Jurkat, Clone E6-1 (cell line): ENCODE data around the gene GPX1. TPM values are rescaled to one million over a fixed set of nuclear protein-coding genes. Genes with fewer than 3 reads are reported as not detected.
"Not testable (repeated sequence)": the region's sequence is repeated elsewhere in the genome, so short reads cannot be mapped to it uniquely, and the experiment has no call there.

Experiments used
- DNase-seq: peaks from one replicate; pipeline ENCODE4 v3.0.0-alpha.2; 2011; ENCODE audit warnings: low read depth, low spot score
- H3K4me3 ChIP-seq: 2 replicates; pipeline ENCODE4 v1.5.1; 2011; ENCODE audit warnings: mild to moderate bottlenecking, low read length, control low read depth, moderate library complexity
- polyA plus RNA-seq: library from polyadenylated mRNA; unstranded; fragments of >200 nt; gene quantifications from one replicate; pipeline ENCODE4 v1.2.1, GENCODE V29; 2012; ENCODE audit warnings: missing spikeins; ENCODE audit not compliant: insufficient read length, insufficient read depth

The GPX1 gene
- 208 TPM for polyA plus RNA-seq

DNA sequence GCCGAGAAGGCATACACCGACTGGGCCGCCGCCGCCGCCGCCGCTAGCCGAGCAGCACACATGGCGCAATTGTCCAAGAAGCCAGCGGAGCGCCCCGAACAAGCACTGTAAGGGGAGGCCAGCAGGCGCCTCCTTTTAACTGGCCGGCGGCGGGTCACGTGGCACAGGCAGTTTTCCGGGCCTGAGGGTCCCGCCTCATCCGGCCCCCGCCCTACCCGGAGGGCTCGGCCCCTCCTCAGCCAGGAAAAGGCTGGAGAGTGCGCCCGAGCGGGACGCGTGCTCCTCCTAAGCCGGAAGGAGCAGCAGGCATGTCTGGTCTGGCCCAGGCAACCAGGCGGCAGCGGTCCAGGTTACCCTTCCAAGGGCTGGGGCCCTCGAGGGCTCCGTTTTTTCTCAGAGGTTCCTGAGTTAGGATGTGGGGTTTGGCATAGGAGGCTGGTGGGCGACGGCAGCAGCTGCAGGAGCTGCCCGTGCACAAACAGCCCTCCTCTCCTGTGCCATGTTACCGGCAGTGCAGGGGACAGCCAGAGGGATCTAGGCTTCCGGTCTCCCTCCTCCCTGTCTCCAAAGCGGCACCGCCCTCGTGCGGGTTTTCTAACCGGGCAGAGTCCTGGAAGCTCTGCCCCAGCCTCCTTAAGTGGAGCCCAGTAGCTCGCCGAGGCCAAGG, at the start of gene GPX1:
Gene GPX1, minus strand, starts transcription at position 137 of the 667 bp plus-strand sequence. Its CDS starts 75 bp downstream, at position 62.
- peak within 1 kb of the TSS; percentile 85 for H3K4me3 ChIP-seq
- peak; percentile 88 for DNase-seq

DNA sequence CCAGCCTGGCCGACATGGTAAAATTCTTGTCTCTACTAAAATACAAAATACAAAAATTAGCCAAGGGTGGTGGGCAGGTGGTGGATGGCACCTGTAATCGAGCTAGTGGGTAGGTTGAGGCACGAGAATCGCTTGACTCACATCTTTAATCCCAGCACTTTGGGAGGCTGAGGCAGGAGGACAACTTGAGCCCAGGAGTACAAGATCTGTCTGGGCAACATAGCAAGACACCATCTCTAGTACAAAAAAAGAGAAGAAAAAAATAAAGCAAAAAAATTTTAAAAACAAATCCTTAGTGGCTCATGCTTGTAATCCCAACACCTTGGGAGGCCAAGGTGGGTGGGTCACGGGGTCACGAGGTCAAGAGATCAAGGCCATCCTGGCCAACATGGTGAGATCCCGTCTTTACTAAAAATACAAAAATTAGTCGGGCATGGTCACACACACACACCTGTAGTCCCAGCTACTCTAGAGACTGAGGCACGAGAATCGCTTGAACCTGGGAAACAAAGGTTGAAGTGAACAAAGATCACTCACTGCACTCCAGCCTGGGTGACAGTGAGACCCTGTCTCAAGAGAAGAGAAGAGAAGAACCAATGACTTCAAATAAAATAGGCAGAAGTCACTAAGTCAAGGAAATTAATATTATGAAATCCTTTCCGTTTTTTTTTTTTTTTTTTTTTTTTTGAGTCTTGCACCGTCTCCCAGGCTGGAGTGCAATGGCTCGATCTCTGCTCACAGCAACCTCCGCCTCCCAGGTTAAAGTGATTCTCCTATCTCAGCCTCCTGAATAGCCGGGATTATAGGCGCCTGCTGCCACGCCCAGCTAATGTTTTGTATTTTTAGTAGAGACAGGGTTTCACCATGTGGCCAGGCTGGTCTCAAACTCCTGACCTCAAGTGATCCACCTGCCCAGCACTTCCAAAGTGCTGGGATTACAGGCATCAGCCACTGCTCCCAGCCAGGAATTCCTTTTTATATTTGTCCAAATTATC, 48.7 kb upstream of the GPX1 start:
- DNase-seq = no peak
- H3K4me3 ChIP-seq = no peak overlapping the region

DNA sequence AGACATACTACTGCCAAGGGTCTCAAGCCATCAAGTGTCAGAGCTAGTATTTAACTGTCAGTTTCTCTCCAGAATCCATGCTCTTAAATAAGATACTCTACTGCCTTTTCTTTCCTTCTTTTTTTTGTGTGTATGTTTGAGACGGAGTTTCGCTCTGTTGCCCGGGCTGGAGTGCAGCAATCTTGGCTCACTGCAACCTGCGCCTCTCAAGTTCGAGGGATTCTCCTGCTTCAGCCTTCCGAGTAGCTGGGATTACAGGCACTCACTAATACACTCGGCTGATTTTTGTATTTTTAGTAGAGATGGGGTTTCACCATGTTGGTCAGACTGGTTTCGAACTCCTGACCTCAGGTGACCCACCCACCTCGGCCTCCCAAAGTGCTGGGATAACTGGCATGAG, 47.4 kb upstream of the GPX1 start:
- DNase-seq, H3K4me3 ChIP-seq: not testable (repeated sequence)

DNA sequence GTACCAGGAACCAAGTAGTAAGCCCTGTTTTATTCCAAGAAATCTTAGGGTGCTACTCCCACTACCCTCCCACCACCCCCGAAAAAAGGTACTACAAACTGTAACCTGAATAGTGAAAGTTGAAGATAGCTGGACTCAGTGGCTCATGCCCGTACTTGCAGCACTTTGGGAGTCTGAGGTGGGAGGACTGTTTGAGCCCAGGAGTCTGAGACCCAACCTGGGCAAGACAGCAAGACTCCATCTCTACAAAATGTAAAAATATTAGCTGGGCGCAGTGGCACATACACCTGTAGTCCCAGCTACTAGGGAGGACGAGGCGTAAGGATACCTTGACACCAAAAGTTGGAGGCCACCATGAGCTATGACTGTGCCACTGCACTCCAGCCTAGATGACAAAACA, 45.7 kb upstream of the GPX1 start:
- DNase-seq = no peak
- no peak overlapping the region for H3K4me3 ChIP-seq

DNA sequence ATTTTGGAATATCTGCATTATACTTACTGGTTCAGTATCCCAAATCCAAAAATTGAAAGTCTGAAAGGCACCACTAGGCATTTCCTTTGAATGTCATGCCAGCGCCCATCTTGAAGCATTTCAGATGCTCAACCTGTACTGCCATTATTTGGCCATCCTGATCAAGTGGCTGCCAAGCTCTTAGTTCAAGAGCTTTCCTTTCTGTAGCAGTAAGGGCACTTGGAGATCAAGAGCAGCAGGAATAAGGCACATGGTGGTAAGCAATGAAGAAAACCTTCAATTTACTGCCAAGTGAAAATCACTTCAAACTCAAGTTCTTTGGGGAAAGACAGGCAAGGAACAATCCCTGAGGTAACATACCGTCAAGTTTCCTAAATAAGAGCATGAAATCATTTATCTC, 43.6 kb upstream of the GPX1 start:
- DNase-seq = no peak
- H3K4me3 ChIP-seq = no peak overlapping the region

DNA sequence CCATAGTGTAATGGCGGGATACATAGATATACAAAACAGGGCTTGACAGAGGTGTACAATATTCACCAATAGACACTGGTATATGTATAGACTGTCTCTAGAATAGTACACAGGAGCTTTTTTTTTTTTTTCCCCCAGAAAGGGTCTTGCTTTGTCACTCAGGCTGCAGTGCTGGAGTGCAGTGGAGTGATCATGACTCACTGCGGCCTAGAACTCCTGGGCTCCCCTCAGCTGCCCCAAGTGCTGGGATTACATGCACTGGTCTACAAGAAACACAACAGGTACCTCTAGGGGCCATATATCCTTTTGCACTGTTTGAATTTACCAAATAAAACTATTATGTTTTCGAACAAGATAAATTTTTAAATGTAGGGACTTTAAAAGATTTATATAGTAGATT, 41.3 kb upstream of the GPX1 start:
- DNase-seq = no peak

DNA sequence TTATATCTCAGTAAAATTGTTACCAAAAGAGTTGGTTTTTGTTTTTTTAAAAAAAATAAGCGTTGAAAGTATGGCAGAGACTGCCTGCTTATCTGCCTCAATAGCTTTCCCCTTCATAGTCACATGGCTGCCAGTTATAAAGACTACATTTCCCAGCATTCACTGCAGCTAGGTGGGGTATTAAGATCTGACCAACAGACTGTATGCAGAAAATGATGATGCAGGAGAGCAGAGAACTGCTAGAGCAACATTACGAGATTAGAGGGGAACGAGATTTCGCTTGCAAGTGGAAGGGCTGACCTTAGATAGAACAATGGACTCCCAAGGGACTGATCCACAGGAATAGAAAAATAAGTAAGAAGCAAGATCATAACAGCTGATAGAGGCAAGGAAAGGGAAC, 39.3 kb upstream of the GPX1 start:
- DNase-seq = no peak
- no peak overlapping the region for H3K4me3 ChIP-seq

More for the DNA sequence above, 41.3 kb upstream of the GPX1 start:
- no peak overlapping the region for H3K4me3 ChIP-seq

DNA sequence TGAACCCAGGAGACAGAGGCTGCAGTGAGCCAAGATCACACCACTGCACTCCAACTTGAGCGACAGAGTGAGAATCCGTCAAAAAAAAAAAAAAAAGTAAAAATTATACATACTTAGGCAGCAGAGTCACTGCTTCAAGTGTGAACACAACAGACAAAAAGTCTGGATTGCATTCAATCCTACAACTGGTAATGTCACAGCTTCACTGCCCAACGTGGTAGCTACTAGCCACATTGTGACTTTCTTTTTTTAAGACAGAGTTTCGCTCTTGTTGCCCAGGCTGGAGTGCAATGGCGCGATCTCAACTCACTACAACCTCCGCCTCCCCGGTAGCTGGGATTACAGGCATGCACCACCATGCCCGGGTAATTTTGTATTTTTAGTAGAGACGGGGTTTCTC, 33.2 kb upstream of the GPX1 start:
- DNase-seq, H3K4me3 ChIP-seq: not testable (repeated sequence)

DNA sequence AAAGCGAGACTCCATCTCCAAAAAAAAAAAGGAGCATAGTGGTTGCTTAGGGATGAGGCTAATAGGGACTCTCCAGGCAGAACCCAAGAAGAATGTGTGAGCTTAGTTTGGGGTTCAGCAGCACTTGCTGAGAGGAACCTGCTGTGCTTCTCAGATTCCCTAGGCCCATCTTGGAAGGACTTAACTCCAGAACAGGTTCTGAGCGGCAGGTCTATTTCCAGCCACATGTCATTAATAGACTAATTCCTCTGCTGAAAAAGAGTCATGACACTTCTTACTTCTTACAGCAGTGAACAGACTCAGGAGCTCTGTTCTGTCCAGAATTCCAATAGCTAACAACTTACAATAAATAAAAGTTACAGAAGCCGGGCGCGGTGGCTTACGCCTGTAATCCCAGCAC, 31.1 kb upstream of the GPX1 start:
- DNase-seq = no peak

DNA sequence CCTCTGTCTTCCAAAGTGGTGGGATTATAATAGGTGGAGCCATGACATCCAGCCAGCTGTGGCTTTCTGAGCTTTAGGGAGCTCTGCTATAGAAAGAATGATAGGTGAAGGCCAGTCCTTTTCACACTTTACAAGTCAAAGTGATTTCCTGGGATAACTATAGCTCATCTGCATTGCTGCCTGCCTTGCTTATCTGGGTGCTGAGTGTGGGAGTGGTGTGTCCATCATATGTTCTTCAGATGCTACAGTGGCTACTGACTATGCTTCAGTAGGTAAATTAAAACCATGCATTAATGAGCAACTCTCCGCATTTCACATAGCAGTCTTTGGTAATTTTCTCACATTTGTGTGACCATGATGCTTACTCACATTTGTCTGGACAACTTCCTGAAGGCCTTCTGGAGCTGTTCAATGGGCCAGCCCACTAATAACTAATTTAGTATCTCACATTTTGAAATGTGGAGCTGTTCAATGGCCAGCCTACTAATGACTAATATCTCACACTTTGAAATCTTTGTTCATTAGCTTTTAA, 30.2 kb upstream of the GPX1 start:
- DNase-seq = no peak
- no peak overlapping the region for H3K4me3 ChIP-seq

More for the DNA sequence above, 31.1 kb upstream of the GPX1 start:
- no peak overlapping the region for H3K4me3 ChIP-seq

DNA sequence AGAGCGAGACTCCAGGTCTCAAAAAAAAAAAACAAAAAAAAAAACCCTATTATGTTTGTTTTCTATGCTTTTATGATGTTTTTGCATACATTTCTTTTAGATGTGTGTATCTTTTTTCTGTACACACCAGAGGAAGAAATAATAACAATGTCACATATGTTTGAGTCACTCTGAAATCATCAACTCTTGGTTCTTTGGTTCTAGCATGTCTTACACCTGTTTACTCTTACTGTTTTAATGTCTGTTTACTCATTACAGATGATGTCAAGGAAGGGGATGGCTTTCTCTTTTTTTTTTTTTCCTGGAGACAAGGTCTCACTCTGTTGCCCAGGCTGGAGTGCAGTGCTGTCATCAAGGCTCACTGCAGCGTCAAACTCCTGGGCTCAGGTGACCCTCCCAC, 29.6 kb upstream of the GPX1 start:
- DNase-seq = no peak
- no peak overlapping the region for H3K4me3 ChIP-seq

DNA sequence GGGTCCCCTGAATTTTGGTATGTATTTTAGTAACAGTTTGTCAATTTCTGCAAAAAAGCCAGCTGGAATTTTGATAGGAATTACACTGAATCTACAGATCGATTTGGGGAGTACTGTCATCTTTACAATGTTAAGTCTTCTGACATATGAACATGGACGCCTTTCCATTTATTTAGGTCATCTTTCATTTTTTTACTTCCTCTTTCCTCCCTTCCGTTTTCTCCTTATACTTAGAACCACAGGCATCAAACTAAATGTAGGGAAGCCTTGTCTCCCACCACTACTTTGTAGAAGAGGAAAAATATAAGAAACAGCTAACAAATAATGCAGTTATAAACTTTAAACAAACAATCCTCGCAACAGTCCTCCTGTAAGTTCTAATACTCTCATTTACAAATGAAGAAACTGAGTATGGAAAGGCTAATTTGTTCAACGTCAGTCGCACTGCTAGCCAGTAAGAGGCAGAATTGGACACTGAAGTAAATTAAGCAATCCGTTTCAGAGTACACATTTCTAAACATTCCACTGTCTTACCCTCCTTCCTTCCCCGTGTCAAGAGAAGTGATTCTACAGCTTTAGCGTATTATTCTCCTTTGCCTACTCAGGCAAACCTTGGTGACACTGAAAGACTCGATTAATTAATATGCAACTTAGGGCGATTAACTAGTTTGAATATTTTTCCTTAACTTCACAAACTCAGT, 28.1 kb upstream of the GPX1 start:
- no peak overlapping the region for H3K4me3 ChIP-seq
- no peak for DNase-seq

DNA sequence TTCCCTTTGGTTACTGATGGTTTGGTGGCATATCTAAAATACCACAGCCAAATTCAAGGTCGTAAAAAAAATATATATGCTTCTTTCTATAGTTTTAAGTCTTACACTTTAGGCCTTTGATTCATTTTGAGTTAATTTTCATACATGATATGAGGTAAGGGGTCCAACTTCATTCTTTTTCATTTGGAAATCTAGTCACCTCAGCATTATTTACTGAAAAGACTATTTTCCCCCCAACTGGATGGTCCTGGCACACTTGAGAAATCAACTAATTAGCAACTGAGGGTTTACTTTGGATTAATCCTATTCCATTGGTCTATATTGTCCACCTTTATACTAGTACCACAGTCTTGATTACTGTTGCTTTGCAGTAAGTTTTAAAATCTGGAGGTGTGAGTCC, 27.5 kb upstream of the GPX1 start:
- DNase-seq = no peak
- no peak overlapping the region for H3K4me3 ChIP-seq

DNA sequence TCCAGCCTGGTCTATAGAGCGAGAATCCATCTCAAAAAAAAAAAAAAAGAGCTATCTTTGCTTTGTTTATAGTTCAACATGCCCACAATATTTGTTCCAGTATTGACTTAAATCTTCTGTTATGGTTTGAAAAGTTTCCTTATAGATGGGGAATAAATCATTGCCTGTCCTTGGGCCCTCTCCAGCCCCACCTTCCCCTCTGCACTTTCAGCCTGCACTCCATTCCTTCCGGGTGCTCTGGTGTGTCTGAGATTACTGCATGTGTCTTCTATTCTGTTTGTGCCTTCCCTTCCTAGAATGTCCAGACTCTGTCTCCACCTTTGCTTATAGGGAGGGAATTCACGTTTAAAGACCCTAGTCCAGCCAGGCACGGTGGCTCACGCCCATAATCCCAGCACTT, 25.2 kb upstream of the GPX1 start:
- DNase-seq = no peak

DNA sequence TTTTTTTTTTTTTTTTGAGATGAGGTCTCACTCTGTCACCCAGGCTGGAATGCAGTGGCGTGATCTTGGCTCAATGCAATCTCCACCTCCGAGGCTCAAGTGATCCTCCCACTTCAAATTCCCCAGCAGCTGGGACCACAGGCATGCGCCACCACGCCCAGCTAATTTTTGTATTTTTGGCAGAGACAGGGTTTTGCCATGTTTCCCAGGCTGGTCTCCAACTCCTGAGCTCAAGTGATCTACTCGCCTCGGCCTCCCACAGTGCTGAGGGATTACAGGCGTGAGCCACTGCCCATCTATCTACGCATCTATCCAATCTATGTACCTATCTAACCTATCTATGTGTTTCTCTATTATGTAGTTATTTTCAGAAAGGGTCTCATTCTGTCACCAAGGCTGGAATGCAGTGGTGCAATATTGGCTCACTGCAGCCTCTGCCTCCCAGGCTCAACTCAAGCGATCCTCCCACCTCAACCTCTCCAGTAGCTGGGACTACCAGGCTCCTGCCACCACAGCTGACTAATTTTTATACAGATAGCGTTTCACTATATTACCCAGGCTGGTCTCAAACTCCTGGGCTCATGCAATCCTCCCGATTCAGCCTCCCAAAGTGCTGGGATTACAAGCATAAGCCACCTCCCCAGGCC, 20.2 kb upstream of the GPX1 start:
- no peak for DNase-seq
- H3K4me3 ChIP-seq = no peak overlapping the region

More for the DNA sequence above, 25.2 kb upstream of the GPX1 start:
- H3K4me3 ChIP-seq = no peak overlapping the region

DNA sequence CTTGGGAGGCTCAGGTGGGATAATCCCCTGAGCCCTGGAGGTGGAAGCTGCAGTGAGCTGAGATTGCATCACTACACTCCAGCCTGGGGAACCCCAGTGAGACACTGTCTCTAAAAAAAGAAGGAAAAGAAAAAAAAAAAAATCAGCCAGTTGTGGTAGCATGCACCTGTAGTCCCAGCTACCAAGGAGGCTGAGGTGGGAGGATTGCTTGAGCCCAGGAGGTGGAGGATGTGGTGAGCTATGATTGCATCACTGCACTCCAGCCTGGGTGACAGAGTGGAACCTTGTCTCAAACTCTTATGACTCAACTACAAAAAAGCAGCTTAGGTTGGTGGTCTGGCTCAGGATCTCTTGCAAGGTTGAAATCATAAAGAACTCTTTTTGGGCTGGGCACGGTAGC, 19.3 kb upstream of the GPX1 start:
- peak; percentile 81 for DNase-seq

DNA sequence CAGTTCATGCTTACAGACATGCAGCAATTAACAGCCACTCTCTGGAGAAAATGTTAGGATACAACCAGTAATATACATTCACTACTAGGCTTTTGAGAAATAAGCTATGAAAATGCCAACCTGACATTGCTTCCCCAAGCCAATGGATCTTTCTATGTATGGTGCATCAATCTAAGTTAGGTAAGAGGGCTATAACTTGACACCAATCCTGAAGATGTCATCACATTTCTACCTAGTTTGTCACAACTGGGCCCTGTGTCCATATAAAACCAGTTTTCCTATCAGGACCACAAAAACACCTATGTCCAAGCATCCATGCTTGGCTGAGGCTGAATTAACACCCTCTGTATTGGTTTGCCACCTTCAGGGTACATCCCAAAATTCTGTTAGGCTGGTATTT, 13.8 kb upstream of the GPX1 start:
- DNase-seq = no peak

More for the DNA sequence above, 19.3 kb upstream of the GPX1 start:
- no peak overlapping the region for H3K4me3 ChIP-seq

DNA sequence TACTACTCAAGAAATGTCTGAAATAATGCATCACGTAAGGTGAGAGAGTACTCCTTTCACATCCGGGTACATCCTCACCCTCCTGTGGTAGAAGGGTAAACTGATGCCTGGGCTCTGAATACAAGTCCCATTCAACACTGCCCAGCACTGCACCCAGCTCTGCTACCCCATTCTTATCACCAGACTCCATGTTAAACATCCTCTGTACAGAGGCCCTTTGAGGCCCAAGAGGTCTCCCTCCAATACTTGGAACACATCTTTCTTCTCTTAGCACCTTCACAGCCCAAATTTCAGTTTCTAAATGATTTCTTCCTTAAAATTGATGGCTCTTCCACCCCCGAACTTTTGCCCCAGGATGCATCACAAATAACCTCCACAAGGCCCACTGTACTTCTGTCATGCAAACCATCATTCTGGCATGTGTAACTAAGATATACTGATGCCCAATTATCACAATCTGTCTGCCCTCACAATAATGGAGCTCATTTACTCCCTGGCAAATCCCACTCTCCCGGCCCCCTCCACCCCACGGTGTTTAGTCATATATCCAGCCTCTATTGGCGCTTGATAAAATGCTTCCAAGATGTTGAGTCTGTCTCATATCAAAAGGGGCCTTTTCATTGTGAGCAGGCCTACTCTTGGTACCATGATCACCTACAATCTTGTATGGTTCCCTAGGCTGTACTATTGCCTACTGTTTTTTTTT, 12.6 kb upstream of the GPX1 start:
- no peak for DNase-seq
- H3K4me3 ChIP-seq = no peak overlapping the region

More for the DNA sequence above, 13.8 kb upstream of the GPX1 start:
- H3K4me3 ChIP-seq = no peak overlapping the region
